GM19468 (cell line): ENCODE results near the gene UMODL1.

Experiments used
- ATAC-seq: cut with Tn5 transposase; IDR thresholded peaks from one replicate; pipeline ENCODE4 v1.9.1; 2021; ENCODE audit warnings: mild to moderate bottlenecking, moderate library complexity, moderate number of reproducible peaks; ENCODE audit not compliant: unreplicated experiment; ENCODE audit errors: extremely low read depth

Gene UMODL1

GRCh38 chr21:42124826-42125570, 53.9 kb downstream of the UMODL1 start:
- ATAC-seq, result no peak

GRCh38 chr21:42125571-42126544, 54.7 kb downstream of the UMODL1 start:
- ATAC-seq, result no peak

GRCh38 chr21:42127164-42128150, 56.3 kb downstream of the UMODL1 start:
- no peak for ATAC-seq

GRCh38 chr21:42129300-42130266, 58.5 kb downstream of the UMODL1 start:
- no peak for ATAC-seq

- ATAC-seq, result no peak
These were observed 59.3 kb downstream of the UMODL1 start for GRCh38 chr21:42130441-42130840.

- ATAC-seq, result no peak
These were observed 61.1 kb downstream of the UMODL1 start for GRCh38 chr21:42132183-42132582.

- no peak for ATAC-seq
These were observed 62.0 kb downstream of the UMODL1 start for GRCh38 chr21:42133131-42133530.

- no peak for ATAC-seq
These were observed 64.4 kb downstream of the UMODL1 start for GRCh38 chr21:42135386-42136052.

- no peak for ATAC-seq
These were observed 66.2 kb downstream of the UMODL1 start for GRCh38 chr21:42137191-42137904.

- ATAC-seq, result no peak
These were observed 69.2 kb downstream of the UMODL1 start for GRCh38 chr21:42140196-42140934.

- ATAC-seq, result no peak
These were observed 70.5 kb downstream of the UMODL1 start for GRCh38 chr21:42141643-42142042.

GRCh38 chr21:42142141-42142540, 71.0 kb downstream of the UMODL1 start:
- no peak for ATAC-seq

- no peak for ATAC-seq
These were observed 71.5 kb downstream of the UMODL1 start for GRCh38 chr21:42142627-42143026.

- ATAC-seq, result no peak
These were observed 72.0 kb downstream of the UMODL1 start for GRCh38 chr21:42143111-42143510.

GRCh38 chr21:42144221-42144620, 73.1 kb downstream of the UMODL1 start:
- no peak for ATAC-seq

GRCh38 chr21:42144679-42145568, 73.8 kb downstream of the UMODL1 start:
- no peak for ATAC-seq
